ENCODE results near the gene PNPLA7. TPM values are rescaled to one million over a fixed set of nuclear protein-coding genes. Genes with fewer than 3 reads are reported as not detected.
A peak's percentile ranks its signal among the peaks of the same experiment; 100 is the strongest.

PNPLA7 gene
- total and polyA plus RNA-seq, 7 donors, result 1.8 to 12.2 (median 8.2) TPM

DNA sequence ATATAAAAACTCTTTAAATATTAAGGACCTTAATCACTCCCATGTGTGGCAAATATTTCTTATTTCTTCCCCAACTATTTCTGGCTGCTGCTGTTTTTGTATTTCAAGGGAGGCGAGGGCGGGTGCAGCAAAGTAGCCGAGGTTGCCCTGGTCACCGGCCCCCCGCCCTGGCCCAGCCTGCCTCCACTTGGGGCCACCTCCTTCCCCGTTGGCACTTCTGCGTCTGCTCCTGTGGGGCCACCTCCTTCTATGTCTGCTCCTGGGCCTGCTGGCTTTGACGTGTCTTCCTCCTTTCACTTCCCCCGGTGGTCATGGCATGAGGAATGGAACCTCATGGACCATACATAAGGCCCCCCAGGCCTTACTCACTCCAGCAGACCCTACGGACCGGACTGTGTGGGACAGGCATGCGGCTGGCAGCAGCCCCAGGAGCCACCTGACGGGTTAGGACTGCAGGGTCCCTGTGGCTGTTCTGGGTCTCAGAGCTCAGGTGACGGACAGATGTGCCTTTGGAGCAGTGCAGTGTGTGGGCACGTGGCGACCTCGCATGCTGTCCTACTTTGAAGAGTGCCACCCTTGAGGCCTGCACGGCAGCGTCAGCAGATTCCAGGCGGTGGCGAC is 103.2 kb downstream of the PNPLA7 start:
- H3K27ac ChIP-seq, result no peak overlapping the region
- 80 to 82% methylated on average over 21 of the region's 21 CpGs for WGBS, 2 donors
- peaks cover 0 to 9% (median 8%) of the 10 kb centered on the region in 4 donors for H3K4me1 ChIP-seq
- peaks cover 2 to 30% (median 9%) of the 10 kb centered on the region in 3 donors for H3K27me3 ChIP-seq
- no peak for DNase-seq
- H3K36me3 ChIP-seq, result peaks cover 0 to 13% (median 6%) of the 10 kb centered on the region in 4 donors
- H3K4me3 ChIP-seq, result no peak overlapping the region
- TF ChIP-seq POLR2A (IDR thresholded peaks at IDR 0.05), result no peak
- no peak for TF ChIP-seq POLR2AphosphoS5 (IDR thresholded peaks at IDR 0.05)
- no peak for TF ChIP-seq EP300 (IDR thresholded peaks at IDR 0.05)
- TF ChIP-seq, protein P1, sequence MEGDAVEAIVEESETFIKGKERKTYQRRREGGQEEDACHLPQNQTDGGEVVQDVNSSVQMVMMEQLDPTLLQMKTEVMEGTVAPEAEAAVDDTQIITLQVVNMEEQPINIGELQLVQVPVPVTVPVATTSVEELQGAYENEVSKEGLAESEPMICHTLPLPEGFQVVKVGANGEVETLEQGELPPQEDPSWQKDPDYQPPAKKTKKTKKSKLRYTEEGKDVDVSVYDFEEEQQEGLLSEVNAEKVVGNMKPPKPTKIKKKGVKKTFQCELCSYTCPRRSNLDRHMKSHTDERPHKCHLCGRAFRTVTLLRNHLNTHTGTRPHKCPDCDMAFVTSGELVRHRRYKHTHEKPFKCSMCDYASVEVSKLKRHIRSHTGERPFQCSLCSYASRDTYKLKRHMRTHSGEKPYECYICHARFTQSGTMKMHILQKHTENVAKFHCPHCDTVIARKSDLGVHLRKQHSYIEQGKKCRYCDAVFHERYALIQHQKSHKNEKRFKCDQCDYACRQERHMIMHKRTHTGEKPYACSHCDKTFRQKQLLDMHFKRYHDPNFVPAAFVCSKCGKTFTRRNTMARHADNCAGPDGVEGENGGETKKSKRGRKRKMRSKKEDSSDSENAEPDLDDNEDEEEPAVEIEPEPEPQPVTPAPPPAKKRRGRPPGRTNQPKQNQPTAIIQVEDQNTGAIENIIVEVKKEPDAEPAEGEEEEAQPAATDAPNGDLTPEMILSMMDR (IDR thresholded peaks at IDR 0.05), result no peak
- peaks cover 0 to 3% (median 0%) of the 10 kb centered on the region in 4 donors for H3K9me3 ChIP-seq
- intact Hi-C loops (cut with DNase I), result no loop called here

DNA sequence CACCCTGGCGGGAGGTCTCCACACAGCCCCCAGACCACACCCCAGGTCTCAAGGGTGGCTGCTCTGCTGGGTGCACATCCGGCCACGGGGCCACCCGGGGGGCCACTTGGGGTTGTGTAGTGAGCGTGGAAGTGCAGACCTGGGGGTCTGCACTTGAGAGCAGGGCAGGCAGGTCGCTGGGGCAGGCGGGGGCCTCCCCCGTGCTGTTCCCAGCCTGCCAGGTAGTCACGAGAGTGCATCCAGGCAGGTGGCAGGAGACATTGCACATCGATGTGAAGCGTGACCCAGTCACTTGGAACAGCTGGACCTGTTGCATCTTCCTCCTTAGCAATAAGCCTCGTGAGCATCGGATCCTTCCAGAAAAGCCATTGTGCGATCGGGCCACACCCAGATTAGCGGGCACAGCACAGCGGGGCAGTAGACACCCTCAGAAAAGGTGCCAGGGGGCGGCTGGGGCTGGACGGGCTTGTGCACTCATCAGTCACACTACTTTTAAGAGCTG is 104.2 kb downstream of the PNPLA7 start:
- Histone ChIP-seq H3K27me3 (peaks cover 10 to 39% (median 19%) of the 10 kb centered on the region in 3 donors), H3K4me3 (no peak overlapping the region), H3K36me3 (peaks cover 0 to 13% (median 6%) of the 10 kb centered on the region in 4 donors), H3K27ac (no peak overlapping the region), H3K9me3 (peaks cover 0 to 3% (median 0%) of the 10 kb centered on the region in 4 donors), H3K4me1 (peaks cover 0 to 17% (median 16%) of the 10 kb centered on the region in 4 donors)
- intact Hi-C loops (cut with DNase I), result loop anchor here (2.0 kb wide), 1 partner anchor 21 kb away; no protein-coding TSS in a partner anchor
- no peak for DNase-seq
- WGBS, 2 donors, result 11 to 56% methylated on average over 19 of the region's 19 CpGs
- TF ChIP-seq, protein P1 (IDR thresholded peaks at IDR 0.05), result no peak
- no peak for TF ChIP-seq POLR2AphosphoS5 (IDR thresholded peaks at IDR 0.05)
- TF ChIP-seq EP300 (IDR thresholded peaks at IDR 0.05), result no peak
- TF ChIP-seq POLR2A (IDR thresholded peaks at IDR 0.05), result no peak

DNA sequence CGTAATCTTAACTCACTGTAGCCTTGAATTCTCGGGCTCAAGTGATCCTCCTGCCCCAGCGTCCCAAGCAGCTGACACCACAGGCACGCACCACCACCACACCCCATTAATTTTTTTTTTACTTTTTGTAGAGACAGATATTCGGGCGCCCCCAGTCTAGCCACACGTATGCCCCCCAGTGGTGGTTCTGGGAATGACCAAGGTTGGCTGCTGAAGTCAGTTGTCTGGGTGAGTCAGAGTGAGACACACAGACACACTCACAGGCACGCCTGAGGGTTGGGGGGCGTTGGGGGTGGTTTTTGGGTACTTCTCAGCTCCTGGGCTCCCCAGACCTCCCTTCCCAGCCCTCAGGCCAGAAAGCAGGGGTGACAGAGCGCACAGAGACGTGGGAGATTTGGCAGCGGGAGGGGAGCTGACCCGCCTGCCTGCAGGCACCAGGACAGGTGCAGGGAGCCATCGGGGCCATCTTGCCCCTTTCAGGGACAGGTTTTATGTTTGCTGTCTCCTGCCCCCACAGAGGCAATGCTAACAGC is 104.9 kb downstream of the PNPLA7 start:
- peaks cover 0 to 13% (median 6%) of the 10 kb centered on the region in 4 donors for H3K36me3 ChIP-seq
- peaks cover 0 to 17% (median 16%) of the 10 kb centered on the region in 4 donors for H3K4me1 ChIP-seq
- intact Hi-C loops (cut with DNase I), result loop anchor here (2.0 kb wide), 1 partner anchor 21 kb away; no protein-coding TSS in a partner anchor
- TF ChIP-seq POLR2AphosphoS5 (IDR thresholded peaks at IDR 0.05) (no peak), POLR2A (IDR thresholded peaks at IDR 0.05) (no peak)
- TF ChIP-seq, protein P1 (IDR thresholded peaks at IDR 0.05), result peak; percentile 69 to 85 (median 80)
- peaks cover 0 to 3% (median 0%) of the 10 kb centered on the region in 4 donors for H3K9me3 ChIP-seq
- DNase-seq, result peak; percentile 87
- H3K27ac ChIP-seq, result no peak overlapping the region
- 5 to 17% methylated on average over 14 of the region's 14 CpGs for WGBS, 2 donors
- no peak overlapping the region for H3K4me3 ChIP-seq
- peaks cover 10 to 39% (median 19%) of the 10 kb centered on the region in 3 donors for H3K27me3 ChIP-seq

DNA sequence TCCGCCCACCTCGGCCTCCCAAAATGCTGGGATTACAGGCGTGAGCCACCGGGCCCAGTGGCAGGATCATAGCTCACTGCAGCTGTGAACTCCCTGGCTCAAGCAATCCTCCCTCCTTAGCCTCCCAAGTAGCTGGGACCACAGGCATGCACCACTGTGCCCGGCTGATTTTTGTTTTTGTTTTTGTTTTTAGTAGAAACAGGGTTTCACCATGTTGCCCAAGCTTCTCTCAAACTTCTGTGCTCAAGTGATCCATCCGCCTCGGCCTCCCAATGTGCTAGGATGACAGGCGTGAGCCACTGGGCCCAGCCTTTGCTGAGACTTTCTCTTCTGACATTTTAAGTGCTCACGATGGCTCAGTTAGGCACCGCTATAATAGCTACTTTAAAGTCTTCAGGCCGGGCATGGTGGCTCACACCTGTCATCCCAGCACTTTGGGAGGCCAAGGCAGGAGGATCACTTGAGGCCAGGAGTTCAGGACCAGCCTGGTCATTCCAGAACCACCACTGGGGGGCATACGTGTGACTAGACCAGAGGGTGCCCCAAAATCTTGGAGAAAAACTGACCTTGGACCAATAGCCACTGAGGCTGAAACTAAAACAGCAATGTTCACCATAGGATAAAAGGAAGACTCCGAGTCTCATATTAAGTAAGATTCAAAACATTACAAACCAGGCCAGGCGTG is 106.0 kb downstream of the PNPLA7 start:
- Histone ChIP-seq H3K4me1 (peaks cover 0 to 17% (median 16%) of the 10 kb centered on the region in 4 donors), H3K27me3 (peaks cover 10 to 43% (median 19%) of the 10 kb centered on the region in 3 donors), H3K36me3 (peaks cover 0 to 7% (median 3%) of the 10 kb centered on the region in 4 donors), H3K27ac (no peak overlapping the region), H3K4me3 (no peak overlapping the region), H3K9me3 (peaks cover 0 to 3% (median 0%) of the 10 kb centered on the region in 4 donors)
- no peak for DNase-seq
- TF ChIP-seq, protein P1 (IDR thresholded peaks at IDR 0.05), result no peak
- TF ChIP-seq POLR2AphosphoS5 (IDR thresholded peaks at IDR 0.05), result no peak
- TF ChIP-seq EP300 (IDR thresholded peaks at IDR 0.05), result no peak
- no peak for TF ChIP-seq POLR2A (IDR thresholded peaks at IDR 0.05)
- WGBS, 2 donors, result 85 to 89% methylated on average over 14 of the region's 14 CpGs
- intact Hi-C loops (cut with DNase I), result loop anchor here (2.0 kb wide), 1 partner anchor 19 kb away; no protein-coding TSS in a partner anchor
